PC-3 (cell line): ENCODE results near the gene ZG16.

Experiments
- CTCF ChIP-seq: fragments of 300-600 bp; sonication (generic); conservative IDR thresholded peaks from 2 replicates; pipeline ENCODE4 v1.5.1; 2017; ENCODE audit warnings: antibody characterized with exemption, low read depth, mild to moderate bottlenecking, low read length
- EZH2 ChIP-seq: fragments of 300-600 bp; sonication (generic); IDR thresholded peaks from one replicate; pipeline ENCODE4 v1.6.1; 2017; ENCODE audit warnings: antibody characterized with exemption, mild to moderate bottlenecking, low read length; ENCODE audit not compliant: unreplicated experiment
- EZH2phosphoT487 ChIP-seq: fragments of 300-600 bp; sonication (generic); IDR thresholded peaks from 2 replicates; pipeline ENCODE4 v1.6.1; 2018; ENCODE audit warnings: mild to moderate bottlenecking, antibody characterized with exemption, low read length, borderline replicate concordance

GRCh38 chr16:29753516-29753915, 24.5 kb upstream of the ZG16 start:
- TF ChIP-seq EZH2 (no peak), CTCF (no peak), EZH2phosphoT487 (no peak)
